ENCODE results near the gene SCRT2.
"Not testable (repeated sequence)": the region's sequence is repeated elsewhere in the genome, so short reads cannot be mapped to it uniquely, and the experiment has no call there.

SCRT2 gene

GRCh38 chr20:650954-651353 lies 24.6 kb downstream of the SCRT2 start:
- no peak for DNase-seq

GRCh38 chr20:650281-650680 lies 25.3 kb downstream of the SCRT2 start:
- no peak for DNase-seq

- DNase-seq: no peak
These were observed 28.1 kb downstream of the SCRT2 start for GRCh38 chr20:647479-648019.

- DNase-seq: no peak
These were observed 28.8 kb downstream of the SCRT2 start for GRCh38 chr20:646868-647233.

GRCh38 chr20:646107-646867 lies 29.3 kb downstream of the SCRT2 start:
- DNase-seq: no peak

- peak; percentile 91 for DNase-seq
These were observed 30.1 kb downstream of the SCRT2 start for GRCh38 chr20:645318-646106.

- DNase-seq: no peak
These were observed 30.8 kb downstream of the SCRT2 start for GRCh38 chr20:644692-645317.

GRCh38 chr20:642398-643174 lies 33.0 kb downstream of the SCRT2 start:
- DNase-seq: peak; percentile 69

GRCh38 chr20:642013-642397 lies 33.6 kb downstream of the SCRT2 start:
- DNase-seq: not testable (repeated sequence)

GRCh38 chr20:641516-641875 lies 34.1 kb downstream of the SCRT2 start:
- DNase-seq: no peak

GRCh38 chr20:640674-641515 lies 34.7 kb downstream of the SCRT2 start:
- DNase-seq: no peak

GRCh38 chr20:638579-638978 lies 37.0 kb downstream of the SCRT2 start:
- DNase-seq: no peak

GRCh38 chr20:637559-637958 lies 38.0 kb downstream of the SCRT2 start:
- no peak for DNase-seq

- no peak for DNase-seq
These were observed 39.7 kb downstream of the SCRT2 start for GRCh38 chr20:635893-636338.

- no peak for DNase-seq
These were observed 40.3 kb downstream of the SCRT2 start for GRCh38 chr20:635028-635892.

- peak; percentile 79 for DNase-seq
These were observed 41.3 kb downstream of the SCRT2 start for GRCh38 chr20:634148-634925.

GRCh38 chr20:631101-631500 lies 44.5 kb downstream of the SCRT2 start:
- DNase-seq: no peak

- DNase-seq: no peak
These were observed 49.0 kb downstream of the SCRT2 start for GRCh38 chr20:626579-626978.

GRCh38 chr20:625360-625932 lies 50.2 kb downstream of the SCRT2 start:
- DNase-seq: no peak

GRCh38 chr20:623704-624103 lies 51.9 kb downstream of the SCRT2 start:
- DNase-seq: no peak
